Measurements from ENCODE around the gene CMC2. TPM values are rescaled to one million over a fixed set of nuclear protein-coding genes. Genes with fewer than 3 reads are reported as not detected.

CMC2 gene
- total and polyA plus RNA-seq, 7 donors: 58.8 to 334 (median 121) TPM

DNA sequence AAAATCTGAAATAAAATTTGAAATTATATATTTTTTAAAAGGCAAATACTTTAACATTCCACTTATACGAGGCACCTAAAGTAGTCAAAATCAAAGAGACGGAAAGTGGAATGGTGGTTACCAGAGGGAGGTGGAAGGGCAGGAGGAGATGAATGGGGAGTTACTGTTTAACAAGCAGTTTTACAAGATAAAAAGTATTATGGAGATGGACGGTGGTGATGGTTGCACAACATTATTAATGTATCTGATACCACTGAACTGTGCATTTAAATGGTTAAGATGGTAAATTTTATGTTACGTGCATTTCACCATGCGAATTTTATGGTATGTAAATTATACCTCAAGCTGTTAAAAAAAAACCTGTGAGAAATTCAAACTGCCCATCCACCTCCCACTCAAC is 5.4 kb downstream of the CMC2 start:
- H3K4me1 ChIP-seq: peaks cover 23% of the 10 kb centered on the region
- TF ChIP-seq, protein P1, sequence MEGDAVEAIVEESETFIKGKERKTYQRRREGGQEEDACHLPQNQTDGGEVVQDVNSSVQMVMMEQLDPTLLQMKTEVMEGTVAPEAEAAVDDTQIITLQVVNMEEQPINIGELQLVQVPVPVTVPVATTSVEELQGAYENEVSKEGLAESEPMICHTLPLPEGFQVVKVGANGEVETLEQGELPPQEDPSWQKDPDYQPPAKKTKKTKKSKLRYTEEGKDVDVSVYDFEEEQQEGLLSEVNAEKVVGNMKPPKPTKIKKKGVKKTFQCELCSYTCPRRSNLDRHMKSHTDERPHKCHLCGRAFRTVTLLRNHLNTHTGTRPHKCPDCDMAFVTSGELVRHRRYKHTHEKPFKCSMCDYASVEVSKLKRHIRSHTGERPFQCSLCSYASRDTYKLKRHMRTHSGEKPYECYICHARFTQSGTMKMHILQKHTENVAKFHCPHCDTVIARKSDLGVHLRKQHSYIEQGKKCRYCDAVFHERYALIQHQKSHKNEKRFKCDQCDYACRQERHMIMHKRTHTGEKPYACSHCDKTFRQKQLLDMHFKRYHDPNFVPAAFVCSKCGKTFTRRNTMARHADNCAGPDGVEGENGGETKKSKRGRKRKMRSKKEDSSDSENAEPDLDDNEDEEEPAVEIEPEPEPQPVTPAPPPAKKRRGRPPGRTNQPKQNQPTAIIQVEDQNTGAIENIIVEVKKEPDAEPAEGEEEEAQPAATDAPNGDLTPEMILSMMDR (IDR thresholded peaks at IDR 0.05): no peak
- no peaks in the 10 kb centered on the region for H3K27me3 ChIP-seq (ENCODE audit: insufficient read depth in 3 of 3, low read length in 2 of 3)
- H3K36me3 ChIP-seq (ENCODE audit: insufficient read depth in 1 of 2, low read depth in 1 of 2): no peaks in the 10 kb centered on the region
- H3K4me3 ChIP-seq: no peak overlapping the region
- DNase-seq (no peak), ATAC-seq (no peak)
- no peak overlapping the region for H3K27ac ChIP-seq
- 74 to 78% (median 75%) methylated on average over 5 of the region's 5 CpGs for WGBS, 3 donors
- H3K9me3 ChIP-seq: no peaks in the 10 kb centered on the region
- intact Hi-C loops (cut with DNase I): loop anchor here (5.0 to 10.0 kb wide), 2 partner anchors 69 to 733 kb away; no protein-coding TSS in a partner anchor

DNA sequence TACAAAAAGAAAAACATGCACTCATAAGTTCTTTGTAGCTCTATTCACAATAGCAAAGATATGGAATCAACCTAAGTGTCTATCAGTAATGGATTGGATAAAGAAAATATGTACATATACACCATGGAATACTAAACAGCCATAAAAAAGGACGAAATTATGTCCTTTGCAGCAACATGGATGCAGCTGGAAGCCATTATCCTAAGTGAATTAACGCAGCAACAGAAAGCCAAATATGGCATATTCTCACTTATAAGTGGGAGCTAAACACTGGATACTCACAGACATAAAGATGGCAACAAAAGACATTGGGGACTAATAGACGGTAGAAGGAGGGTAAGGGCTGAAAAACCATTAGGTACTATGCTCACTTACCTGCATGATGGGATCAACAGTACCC is 5.8 kb downstream of the CMC2 start:
- Histone ChIP-seq H3K9me3 (no peaks in the 10 kb centered on the region), H3K27ac (no peak overlapping the region), H3K36me3 (ENCODE audit: insufficient read depth in 1 of 2, low read depth in 1 of 2) (no peaks in the 10 kb centered on the region), H3K4me3 (no peak overlapping the region), H3K27me3 (ENCODE audit: insufficient read depth in 3 of 3, low read length in 2 of 3) (no peaks in the 10 kb centered on the region), H3K4me1 (peaks cover 23% of the 10 kb centered on the region)
- TF ChIP-seq, protein P1 (IDR thresholded peaks at IDR 0.05): no peak
- intact Hi-C loops (cut with DNase I): loop anchor here (5.0 to 10.0 kb wide), 2 partner anchors 69 to 734 kb away; no protein-coding TSS in a partner anchor
- DNase-seq: no peak
- 95 to 97% (median 95%) methylated on average over 3 of the region's 3 CpGs for WGBS, 3 donors
- no peak for ATAC-seq

DNA sequence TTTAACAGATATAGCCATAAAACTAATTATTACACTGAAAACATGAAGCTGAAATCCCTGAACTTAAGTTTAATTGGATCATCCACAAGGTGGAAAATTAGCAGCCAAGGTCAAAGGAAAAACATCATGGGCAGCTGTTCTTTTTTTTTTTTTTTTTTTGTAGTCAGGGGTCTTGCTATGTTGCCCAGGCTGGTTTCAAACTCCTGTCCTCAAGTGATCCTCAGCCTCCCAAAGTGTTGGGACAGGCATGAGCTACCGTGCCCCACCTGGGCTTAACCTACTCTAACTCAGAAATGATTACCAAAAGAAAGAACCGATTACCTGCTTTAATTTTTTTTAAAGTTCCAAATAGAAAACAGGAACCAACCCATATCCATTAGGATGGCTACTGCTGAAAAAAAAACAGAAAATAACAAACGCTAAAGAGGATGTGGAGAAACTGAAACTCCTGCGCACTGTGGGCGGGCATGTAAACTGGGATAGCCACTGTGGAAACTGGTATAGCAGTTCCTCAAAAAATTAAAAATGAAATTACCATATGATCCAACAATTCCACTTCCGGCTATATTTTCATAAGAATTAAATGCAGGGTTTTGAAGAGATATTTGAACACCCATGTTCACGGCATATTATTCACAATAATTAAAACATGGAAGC is 8.6 kb downstream of the CMC2 start:
- no peaks in the 10 kb centered on the region for H3K4me1 ChIP-seq
- intact Hi-C loops (cut with DNase I): no loop called here
- DNase-seq (no peak), ATAC-seq (no peak)
- H3K27me3 ChIP-seq (ENCODE audit: insufficient read depth in 3 of 3, low read length in 2 of 3): no peaks in the 10 kb centered on the region
- no peaks in the 10 kb centered on the region for H3K36me3 ChIP-seq (ENCODE audit: insufficient read depth in 1 of 2, low read depth in 1 of 2)
- 92 to 94% (median 92%) methylated on average over 7 of the region's 7 CpGs for WGBS, 3 donors
- no peaks in the 10 kb centered on the region for H3K9me3 ChIP-seq
- TF ChIP-seq, protein P1 (IDR thresholded peaks at IDR 0.05): no peak
- no peak overlapping the region for H3K27ac ChIP-seq
- peak overlapping the region; percentile 25 for H3K4me3 ChIP-seq

DNA sequence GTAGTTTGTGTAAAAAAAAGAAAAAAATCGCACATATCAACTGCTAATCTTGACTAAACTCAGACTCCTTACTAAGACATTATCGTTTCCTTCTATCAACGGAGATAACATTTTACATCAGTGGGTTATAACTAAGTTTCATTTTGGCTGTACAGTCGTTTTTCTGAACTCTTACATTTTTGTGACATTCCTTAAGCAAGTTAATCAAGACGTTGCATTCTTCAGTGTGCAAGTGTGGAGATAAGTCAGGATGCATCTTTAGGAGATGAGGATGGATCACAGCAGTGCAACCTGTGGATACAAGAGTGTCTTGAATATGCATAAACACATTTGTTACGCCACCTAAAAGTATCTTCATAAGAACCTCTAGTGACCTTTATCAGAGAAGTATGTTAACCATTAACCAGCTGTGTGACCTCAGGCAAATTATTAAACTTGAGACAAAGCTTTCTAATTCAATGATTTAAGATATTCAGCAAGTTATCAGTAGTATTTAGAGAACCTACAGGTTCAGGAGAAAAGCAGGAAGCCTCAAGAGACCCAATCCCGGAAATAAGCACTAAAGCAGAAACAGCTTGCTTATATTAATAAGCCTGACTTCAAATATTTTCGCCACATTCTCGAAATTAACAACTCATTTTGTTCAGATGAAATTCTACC is 9.4 kb downstream of the CMC2 start:
- Histone ChIP-seq H3K36me3 (ENCODE audit: insufficient read depth in 1 of 2, low read depth in 1 of 2) (no peaks in the 10 kb centered on the region), H3K27ac (no peak overlapping the region), H3K4me3 (peak overlapping the region; percentile 25), H3K9me3 (no peaks in the 10 kb centered on the region), H3K27me3 (ENCODE audit: insufficient read depth in 3 of 3, low read length in 2 of 3) (no peaks in the 10 kb centered on the region), H3K4me1 (no peaks in the 10 kb centered on the region)
- WGBS, 3 donors: 56 to 64% (median 56%) methylated on average over 9 of the region's 9 CpGs
- TF ChIP-seq, protein P1 (IDR thresholded peaks at IDR 0.05): no peak
- DNase-seq (no peak), ATAC-seq (no peak)
- intact Hi-C loops (cut with DNase I): no loop called here
